Neural progenitor cell (in vitro differentiated cells): ENCODE results near the gene COASY. TPM values are rescaled to one million over a fixed set of nuclear protein-coding genes. Genes with fewer than 3 reads are reported as not detected.
"Not testable (repeated sequence)": the region's sequence is repeated elsewhere in the genome, so short reads cannot be mapped to it uniquely, and the experiment has no call there.

ENCODE experiments used
- DNase-seq: peaks from one replicate; pipeline ENCODE4 v3.0.0-alpha.2; 2016; ENCODE audit warnings: low spot score
- H2AFZ ChIP-seq: fragments of 200-600 bp; sonication (generic); replicated peaks from 2 replicates; pipeline ENCODE4 v1.6.1; 2016; ENCODE audit warnings: antibody characterized with exemption
- H3F3A ChIP-seq: fragments of 200-600 bp; sonication (generic); 2 replicates; pipeline ENCODE4 v1.6.1; 2016; ENCODE audit warnings: antibody characterized with exemption, low read depth
- H3K27ac ChIP-seq: fragments of 200-600 bp; sonication (generic); 2 replicates; pipeline ENCODE4 v1.5.1; 2016; ENCODE audit warnings: mild to moderate bottlenecking
- H3K27me3 ChIP-seq: fragments of 200-600 bp; sonication (generic); 2 replicates; pipeline ENCODE4 v1.6.1; 2016; ENCODE audit warnings: mild to moderate bottlenecking, moderate library complexity
- H3K36me3 ChIP-seq: fragments of 200-600 bp; sonication (generic); 2 replicates; pipeline ENCODE4 v1.5.1; 2016
- H3K4me1 ChIP-seq: fragments of 200-600 bp; sonication (generic); 2 replicates; pipeline ENCODE4 v1.6.1; 2016; ENCODE audit warnings: mixed run types
- H3K4me2 ChIP-seq: fragments of 200-600 bp; sonication (generic); 2 replicates; pipeline ENCODE4 v1.6.1; 2016
- H3K4me3 ChIP-seq: fragments of 200-600 bp; sonication (generic); 2 replicates; pipeline ENCODE4 v1.5.1; 2016
- H3K79me2 ChIP-seq: fragments of 200-600 bp; sonication (generic); 2 replicates; pipeline ENCODE4 v1.6.1; 2016; ENCODE audit warnings: low read depth
- H3K9ac ChIP-seq: fragments of 200-600 bp; sonication (generic); 2 replicates; pipeline ENCODE4 v1.6.1; 2016
- H3K9me3 ChIP-seq: fragments of 200-600 bp; sonication (generic); 2 replicates; pipeline ENCODE4 v1.5.1; 2016; ENCODE audit warnings: low read depth
- H4K20me1 ChIP-seq: fragments of 200-600 bp; sonication (generic); 2 replicates; pipeline ENCODE4 v1.6.1; 2016; ENCODE audit warnings: low read depth
- H3K27ac Mint-ChIP-seq: 3 replicates; pipeline ENCODE4 v1.8.0; 2021; ENCODE audit warnings: mixed read lengths
- H3K27me3 Mint-ChIP-seq: 2 replicates; pipeline ENCODE4 v1.8.0; 2022; ENCODE audit warnings: low read depth, mild to moderate bottlenecking, inconsistent platforms, moderate library complexity, mixed read lengths; ENCODE audit not compliant: insufficient read depth
- H3K36me3 Mint-ChIP-seq: 3 replicates; pipeline ENCODE4 v1.8.0; 2021; ENCODE audit warnings: mixed read lengths
- H3K4me1 Mint-ChIP-seq: 3 replicates; pipeline ENCODE4 v1.8.0; 2021; ENCODE audit warnings: mixed read lengths
- H3K4me3 Mint-ChIP-seq: 3 replicates; pipeline ENCODE4 v1.8.0; 2021; ENCODE audit warnings: mild to moderate bottlenecking, moderate library complexity, mixed read lengths
- H3K9me3 Mint-ChIP-seq: 3 replicates; pipeline ENCODE4 v1.8.0; 2020; ENCODE audit warnings: mixed read lengths
- EZH2 ChIP-seq: fragments of 200-600 bp; sonication (generic); IDR thresholded peaks from 2 replicates; pipeline ENCODE4 v1.6.1; 2017; ENCODE audit warnings: antibody characterized with exemption, mild to moderate bottlenecking, moderate library complexity
- EZH2phosphoT487 ChIP-seq: fragments of 200-600 bp; sonication (generic); IDR thresholded peaks from 2 replicates; pipeline ENCODE4 v1.6.1; 2017; ENCODE audit warnings: antibody characterized with exemption
- total RNA-seq: library from RNA; depleted of rRNA; stranded (reverse); fragments of >200 nt; gene quantifications from 2 replicates; pipeline ENCODE4 v1.2.3, GENCODE V29; 2015; ENCODE audit warnings: low replicate concordance
- TF ChIP-seq, protein P1 (sequence below): fragments of 200-600 bp; sonication (generic); IDR thresholded peaks from 2 replicates; pipeline ENCODE4 v1.5.1; 2017; ENCODE audit warnings: antibody characterized with exemption, mild to moderate bottlenecking

COASY gene
- total RNA-seq, 1 donor from 2014 or later, result 6.1 TPM

DNA sequence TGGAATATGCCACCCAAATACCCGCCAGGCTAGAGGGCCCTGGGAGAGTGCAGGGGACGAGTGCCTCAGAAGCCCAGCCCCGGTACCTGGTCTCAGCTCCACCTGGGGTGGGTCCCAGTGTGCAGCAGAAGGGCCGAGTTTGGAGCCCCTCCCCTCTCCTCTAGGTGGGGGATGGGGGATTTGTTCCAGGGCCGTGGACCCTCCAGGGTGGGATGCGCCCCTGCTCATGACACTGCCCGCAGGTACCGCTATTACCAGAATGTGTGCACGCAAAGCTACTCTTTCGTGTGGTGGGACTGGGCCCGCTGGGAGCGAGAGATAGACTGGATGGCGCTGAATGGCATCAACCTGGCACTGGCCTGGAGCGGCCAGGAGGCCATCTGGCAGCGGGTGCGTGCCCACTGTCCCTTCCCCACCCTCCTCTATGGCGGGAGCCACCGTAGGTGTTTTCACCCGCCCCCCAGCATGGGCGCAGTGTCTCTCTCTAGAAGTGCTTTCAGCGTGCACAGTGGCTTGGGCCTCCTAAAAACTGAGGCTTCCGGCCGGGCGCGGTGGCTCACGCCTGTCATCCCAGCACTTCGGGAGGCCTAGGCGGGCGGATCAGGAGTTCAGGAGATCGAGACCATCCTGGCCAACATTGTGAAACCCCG lies 24.7 kb upstream of the COASY start:
- Histone ChIP-seq H3K36me3 (no peaks in the 10 kb centered on the region), H3K4me3 (peak overlapping the region; percentile 52), H3K4me1 (peaks cover 10% of the 10 kb centered on the region), H3K79me2 (peaks cover 5% of the 10 kb centered on the region), H3K9ac (no peak overlapping the region), H3K4me2 (peak overlapping the region; percentile 78), H3K9me3 (no peaks in the 10 kb centered on the region), H4K20me1 (no peaks in the 10 kb centered on the region), H3K27me3 (peaks cover 20% of the 10 kb centered on the region), H3F3A (no peaks in the 10 kb centered on the region), H3K27ac (no peak overlapping the region), H2AFZ (no peak overlapping the region)
- DNase-seq, result no peak
- TF ChIP-seq, protein P1, sequence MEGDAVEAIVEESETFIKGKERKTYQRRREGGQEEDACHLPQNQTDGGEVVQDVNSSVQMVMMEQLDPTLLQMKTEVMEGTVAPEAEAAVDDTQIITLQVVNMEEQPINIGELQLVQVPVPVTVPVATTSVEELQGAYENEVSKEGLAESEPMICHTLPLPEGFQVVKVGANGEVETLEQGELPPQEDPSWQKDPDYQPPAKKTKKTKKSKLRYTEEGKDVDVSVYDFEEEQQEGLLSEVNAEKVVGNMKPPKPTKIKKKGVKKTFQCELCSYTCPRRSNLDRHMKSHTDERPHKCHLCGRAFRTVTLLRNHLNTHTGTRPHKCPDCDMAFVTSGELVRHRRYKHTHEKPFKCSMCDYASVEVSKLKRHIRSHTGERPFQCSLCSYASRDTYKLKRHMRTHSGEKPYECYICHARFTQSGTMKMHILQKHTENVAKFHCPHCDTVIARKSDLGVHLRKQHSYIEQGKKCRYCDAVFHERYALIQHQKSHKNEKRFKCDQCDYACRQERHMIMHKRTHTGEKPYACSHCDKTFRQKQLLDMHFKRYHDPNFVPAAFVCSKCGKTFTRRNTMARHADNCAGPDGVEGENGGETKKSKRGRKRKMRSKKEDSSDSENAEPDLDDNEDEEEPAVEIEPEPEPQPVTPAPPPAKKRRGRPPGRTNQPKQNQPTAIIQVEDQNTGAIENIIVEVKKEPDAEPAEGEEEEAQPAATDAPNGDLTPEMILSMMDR, result no peak
- TF ChIP-seq EZH2phosphoT487, result no peak
- no peak for TF ChIP-seq EZH2
- Mint-ChIP-seq H3K4me1 (peaks cover 13% of the 10 kb centered on the region), H3K36me3 (peaks cover 3% of the 10 kb centered on the region), H3K9me3 (no peaks in the 10 kb centered on the region), H3K4me3 (peak overlapping the region; percentile 90), H3K27me3 (no peaks in the 10 kb centered on the region), H3K27ac (no peak overlapping the region)

DNA sequence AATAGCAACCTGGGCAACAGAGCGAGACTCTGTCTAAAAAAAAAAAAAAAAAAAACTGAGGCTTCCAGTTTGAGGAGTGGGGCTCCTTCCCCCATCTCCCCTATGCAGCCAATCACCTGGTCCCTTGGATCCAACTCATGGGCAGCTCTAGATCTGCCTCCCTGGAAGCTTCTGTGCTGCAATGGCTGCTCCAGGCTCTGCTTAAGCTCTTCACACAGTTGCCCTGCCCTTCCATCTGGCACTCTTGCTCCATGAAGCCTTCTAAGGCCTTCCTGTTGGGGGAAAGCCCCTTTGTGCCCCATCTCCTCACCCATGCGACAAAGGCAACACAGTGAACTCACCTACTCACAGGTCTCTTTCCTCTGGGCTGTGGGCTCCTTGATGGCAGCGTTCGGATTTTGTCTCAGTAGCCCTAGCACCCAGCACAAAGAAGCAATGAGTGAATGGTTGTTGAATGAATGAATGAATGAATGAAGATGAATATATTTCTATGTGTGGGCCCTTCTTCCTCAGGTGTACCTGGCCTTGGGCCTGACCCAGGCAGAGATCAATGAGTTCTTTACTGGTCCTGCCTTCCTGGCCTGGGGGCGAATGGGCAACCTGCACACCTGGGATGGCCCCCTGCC lies 24.0 kb upstream of the COASY start:
- H3K27ac ChIP-seq, result no peak overlapping the region
- peaks cover 10% of the 10 kb centered on the region for H3K4me1 ChIP-seq
- H3K4me2 ChIP-seq, result no peak overlapping the region
- H3K4me3 ChIP-seq, result no peak overlapping the region
- no peaks in the 10 kb centered on the region for H3K9me3 Mint-ChIP-seq
- no peak overlapping the region for H2AFZ ChIP-seq
- peaks cover 5% of the 10 kb centered on the region for H3K79me2 ChIP-seq
- DNase-seq, result no peak
- H3F3A ChIP-seq, result no peaks in the 10 kb centered on the region
- H4K20me1 ChIP-seq, result no peaks in the 10 kb centered on the region
- TF ChIP-seq EZH2 (no peak), EZH2phosphoT487 (no peak)
- TF ChIP-seq, protein P1, result no peak
- H3K27me3 ChIP-seq, result peaks cover 13% of the 10 kb centered on the region
- no peak overlapping the region for H3K27ac Mint-ChIP-seq
- H3K27me3 Mint-ChIP-seq, result no peaks in the 10 kb centered on the region
- no peak overlapping the region for H3K9ac ChIP-seq
- H3K36me3 ChIP-seq, result no peaks in the 10 kb centered on the region
- peaks cover 13% of the 10 kb centered on the region for H3K4me1 Mint-ChIP-seq
- no peaks in the 10 kb centered on the region for H3K9me3 ChIP-seq
- H3K36me3 Mint-ChIP-seq, result peaks cover 3% of the 10 kb centered on the region
- H3K4me3 Mint-ChIP-seq, result peak overlapping the region; percentile 77

DNA sequence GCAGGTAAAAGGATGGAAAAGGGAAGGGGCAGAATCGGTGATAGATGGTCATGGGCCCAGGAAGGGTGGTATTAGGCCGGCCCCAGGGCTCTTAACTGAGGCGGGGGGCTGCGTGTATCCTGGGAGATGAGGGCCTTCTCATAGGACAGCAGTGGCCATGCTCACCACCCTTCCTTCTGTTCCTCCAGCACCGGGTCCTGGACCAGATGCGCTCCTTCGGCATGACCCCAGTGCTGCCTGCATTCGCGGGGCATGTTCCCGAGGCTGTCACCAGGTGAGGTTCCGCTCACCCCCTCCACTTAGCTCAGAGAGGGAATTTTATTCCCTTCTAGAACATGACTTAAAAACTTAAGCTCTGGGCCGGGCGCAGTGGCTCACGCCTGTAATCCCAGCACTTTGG lies 23.5 kb upstream of the COASY start:
- DNase-seq, result no peak
- Histone ChIP-seq H3K79me2 (peaks cover 5% of the 10 kb centered on the region), H3K9me3 (no peaks in the 10 kb centered on the region), H3F3A (no peaks in the 10 kb centered on the region), H3K4me2 (no peak overlapping the region), H3K36me3 (no peaks in the 10 kb centered on the region), H3K9ac (no peak overlapping the region), H3K27me3 (peaks cover 8% of the 10 kb centered on the region), H3K27ac (no peak overlapping the region), H3K4me1 (peaks cover 10% of the 10 kb centered on the region), H3K4me3 (no peak overlapping the region), H2AFZ (no peak overlapping the region), H4K20me1 (no peaks in the 10 kb centered on the region)
- Mint-ChIP-seq H3K27me3 (no peaks in the 10 kb centered on the region), H3K4me1 (peaks cover 13% of the 10 kb centered on the region), H3K9me3 (no peaks in the 10 kb centered on the region), H3K27ac (no peak overlapping the region), H3K4me3 (no peak overlapping the region), H3K36me3 (peaks cover 3% of the 10 kb centered on the region)
- TF ChIP-seq, protein P1, result no peak
- no peak for TF ChIP-seq EZH2
- no peak for TF ChIP-seq EZH2phosphoT487

DNA sequence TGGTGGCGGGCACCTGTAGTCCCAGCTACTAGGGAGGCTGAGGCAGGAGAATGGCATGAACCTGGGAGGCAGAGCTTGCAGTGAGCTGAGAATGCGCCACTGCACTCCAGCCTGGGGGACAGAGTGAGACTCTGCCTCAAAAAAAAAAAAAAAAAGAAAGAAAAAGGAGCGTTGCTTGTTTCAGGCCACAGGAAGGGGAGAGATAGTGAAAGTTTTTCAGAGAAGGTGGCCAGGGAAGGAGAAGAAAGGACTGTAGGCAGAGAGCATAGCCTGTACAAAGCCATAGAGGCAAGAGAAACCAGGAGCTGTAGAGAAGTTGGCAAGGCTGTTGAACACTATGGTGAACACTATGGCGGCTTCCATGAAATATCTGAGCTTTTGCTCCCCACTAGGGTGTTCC lies 21.4 kb upstream of the COASY start:
- not testable (repeated sequence) for H4K20me1 ChIP-seq, H3K27me3 ChIP-seq, H3K4me3 ChIP-seq, DNase-seq, H3K36me3 Mint-ChIP-seq, H3K4me2 ChIP-seq, H3K9me3 Mint-ChIP-seq, H3K27me3 Mint-ChIP-seq, H3K27ac Mint-ChIP-seq, H3K9ac ChIP-seq, H3K9me3 ChIP-seq, H3F3A ChIP-seq, H3K4me1 ChIP-seq, H3K36me3 ChIP-seq, H3K79me2 ChIP-seq, H3K27ac ChIP-seq, H3K4me3 Mint-ChIP-seq, H2AFZ ChIP-seq
- peaks cover 12% of the 10 kb centered on the region for H3K4me1 Mint-ChIP-seq
